ENCODE results near the gene POLR2C.

POLR2C gene

GRCh38 chr16:57462209-57462977, at the start of gene POLR2C:
Gene POLR2C (plus strand): TSS chr16:57462679. CDS start chr16:57462725, 46 bp downstream.
- H3K36me3 Mint-ChIP-seq: peaks cover 37% of the 10 kb centered on the region
- peak; percentile 96 for ATAC-seq

GRCh38 chr16:57413301-57413730, 49.2 kb upstream of the POLR2C start:
- peaks cover 90% of the 10 kb centered on the region for H3K4me1 Mint-ChIP-seq

More at GRCh38 chr16:57462209-57462977, at the start of gene POLR2C:
- H3K9me3 Mint-ChIP-seq: no peaks in the 10 kb centered on the region
- no peaks in the 10 kb centered on the region for H3K27me3 Mint-ChIP-seq
- peak within 1 kb of the TSS; percentile 96 for H3K27ac Mint-ChIP-seq
- peaks cover 21% of the 10 kb centered on the region for H3K4me1 Mint-ChIP-seq
- H3K4me3 Mint-ChIP-seq: peak within 1 kb of the TSS; percentile 100

GRCh38 chr16:57413733-57414132, 48.7 kb upstream of the POLR2C start:
- Mint-ChIP-seq H3K9me3 (no peaks in the 10 kb centered on the region), H3K4me1 (peaks cover 94% of the 10 kb centered on the region), H3K4me3 (peak overlapping the region; percentile 85), H3K36me3 (peaks cover 32% of the 10 kb centered on the region), H3K27ac (peak overlapping the region; percentile 89), H3K27me3 (no peaks in the 10 kb centered on the region)
- ATAC-seq: peak; percentile 60

More at GRCh38 chr16:57413301-57413730, 49.2 kb upstream of the POLR2C start:
- Mint-ChIP-seq H3K4me3 (peak overlapping the region; percentile 85), H3K36me3 (peaks cover 32% of the 10 kb centered on the region), H3K27me3 (no peaks in the 10 kb centered on the region), H3K9me3 (no peaks in the 10 kb centered on the region), H3K27ac (peak overlapping the region; percentile 89)
- ATAC-seq: peak; percentile 87

GRCh38 chr16:57416084-57416483, 46.4 kb upstream of the POLR2C start:
- Mint-ChIP-seq H3K27me3 (no peaks in the 10 kb centered on the region), H3K4me3 (peak overlapping the region; percentile 84), H3K9me3 (no peaks in the 10 kb centered on the region), H3K36me3 (peaks cover 32% of the 10 kb centered on the region), H3K4me1 (peaks cover 84% of the 10 kb centered on the region), H3K27ac (peak overlapping the region; percentile 89)
- no peak for ATAC-seq

- Mint-ChIP-seq H3K4me1 (peaks cover 58% of the 10 kb centered on the region), H3K4me3 (no peak overlapping the region), H3K27ac (peak overlapping the region; percentile 91), H3K27me3 (no peaks in the 10 kb centered on the region), H3K36me3 (peaks cover 24% of the 10 kb centered on the region), H3K9me3 (no peaks in the 10 kb centered on the region)
- ATAC-seq: no peak
Measured at GRCh38 chr16:57419506-57419905, 43.0 kb upstream of the POLR2C start.

GRCh38 chr16:57422026-57422944, 40.2 kb upstream of the POLR2C start:
- no peaks in the 10 kb centered on the region for H3K9me3 Mint-ChIP-seq
- H3K36me3 Mint-ChIP-seq: peaks cover 3% of the 10 kb centered on the region
- H3K27me3 Mint-ChIP-seq: no peaks in the 10 kb centered on the region
- H3K27ac Mint-ChIP-seq: no peak overlapping the region
- peaks cover 30% of the 10 kb centered on the region for H3K4me1 Mint-ChIP-seq
- peak; percentile 45 for ATAC-seq
- H3K4me3 Mint-ChIP-seq: no peak overlapping the region

GRCh38 chr16:57423152-57423551, 39.3 kb upstream of the POLR2C start:
- H3K4me3 Mint-ChIP-seq: no peak overlapping the region
- H3K4me1 Mint-ChIP-seq: peaks cover 22% of the 10 kb centered on the region
- no peak overlapping the region for H3K27ac Mint-ChIP-seq
- no peaks in the 10 kb centered on the region for H3K9me3 Mint-ChIP-seq
- ATAC-seq: no peak
- peaks cover 12% of the 10 kb centered on the region for H3K36me3 Mint-ChIP-seq
- H3K27me3 Mint-ChIP-seq: no peaks in the 10 kb centered on the region

- ATAC-seq: no peak
- no peaks in the 10 kb centered on the region for H3K9me3 Mint-ChIP-seq
- H3K4me1 Mint-ChIP-seq: peaks cover 8% of the 10 kb centered on the region
- no peak overlapping the region for H3K27ac Mint-ChIP-seq
- H3K36me3 Mint-ChIP-seq: peaks cover 25% of the 10 kb centered on the region
- H3K27me3 Mint-ChIP-seq: no peaks in the 10 kb centered on the region
- no peak overlapping the region for H3K4me3 Mint-ChIP-seq
Measured at GRCh38 chr16:57424583-57424982, 37.9 kb upstream of the POLR2C start.

- Mint-ChIP-seq H3K27ac (no peak overlapping the region), H3K9me3 (no peaks in the 10 kb centered on the region), H3K4me1 (peaks cover 6% of the 10 kb centered on the region), H3K36me3 (peaks cover 42% of the 10 kb centered on the region), H3K4me3 (no peak overlapping the region), H3K27me3 (no peaks in the 10 kb centered on the region)
- no peak for ATAC-seq
Measured at GRCh38 chr16:57426356-57426755, 36.1 kb upstream of the POLR2C start.

GRCh38 chr16:57427307-57427706, 35.2 kb upstream of the POLR2C start:
- Mint-ChIP-seq H3K27ac (no peak overlapping the region), H3K36me3 (peaks cover 47% of the 10 kb centered on the region), H3K4me1 (peaks cover 3% of the 10 kb centered on the region), H3K9me3 (no peaks in the 10 kb centered on the region), H3K4me3 (no peak overlapping the region), H3K27me3 (no peaks in the 10 kb centered on the region)
- no peak for ATAC-seq

GRCh38 chr16:57427824-57428223, 34.7 kb upstream of the POLR2C start:
- H3K27ac Mint-ChIP-seq: no peak overlapping the region
- H3K9me3 Mint-ChIP-seq: no peaks in the 10 kb centered on the region
- H3K4me3 Mint-ChIP-seq: no peak overlapping the region

GRCh38 chr16:57430955-57431354, 31.5 kb upstream of the POLR2C start:
- ATAC-seq: no peak

More at GRCh38 chr16:57427824-57428223, 34.7 kb upstream of the POLR2C start:
- H3K27me3 Mint-ChIP-seq: no peaks in the 10 kb centered on the region
- no peaks in the 10 kb centered on the region for H3K4me1 Mint-ChIP-seq
- H3K36me3 Mint-ChIP-seq: peaks cover 52% of the 10 kb centered on the region
- no peak for ATAC-seq

GRCh38 chr16:57432505-57432904, 30.0 kb upstream of the POLR2C start:
- Mint-ChIP-seq H3K36me3 (peaks cover 67% of the 10 kb centered on the region), H3K9me3 (no peaks in the 10 kb centered on the region), H3K4me1 (no peaks in the 10 kb centered on the region), H3K27ac (no peak overlapping the region), H3K27me3 (no peaks in the 10 kb centered on the region), H3K4me3 (no peak overlapping the region)
- ATAC-seq: no peak

More at GRCh38 chr16:57430955-57431354, 31.5 kb upstream of the POLR2C start:
- peaks cover 73% of the 10 kb centered on the region for H3K36me3 Mint-ChIP-seq
- no peak overlapping the region for H3K4me3 Mint-ChIP-seq
- H3K27me3 Mint-ChIP-seq: no peaks in the 10 kb centered on the region
- H3K4me1 Mint-ChIP-seq: no peaks in the 10 kb centered on the region
- H3K27ac Mint-ChIP-seq: no peak overlapping the region
- H3K9me3 Mint-ChIP-seq: no peaks in the 10 kb centered on the region

GRCh38 chr16:57432989-57433388, 29.5 kb upstream of the POLR2C start:
- no peak for ATAC-seq
- Mint-ChIP-seq H3K36me3 (peaks cover 63% of the 10 kb centered on the region), H3K4me1 (no peaks in the 10 kb centered on the region), H3K27me3 (no peaks in the 10 kb centered on the region), H3K27ac (no peak overlapping the region), H3K9me3 (no peaks in the 10 kb centered on the region), H3K4me3 (no peak overlapping the region)

GRCh38 chr16:57434003-57434402, 28.5 kb upstream of the POLR2C start:
- peaks cover 63% of the 10 kb centered on the region for H3K36me3 Mint-ChIP-seq
- H3K27ac Mint-ChIP-seq: no peak overlapping the region
- H3K9me3 Mint-ChIP-seq: no peaks in the 10 kb centered on the region
- peaks cover 4% of the 10 kb centered on the region for H3K4me1 Mint-ChIP-seq
- no peak for ATAC-seq
- H3K27me3 Mint-ChIP-seq: no peaks in the 10 kb centered on the region
- H3K4me3 Mint-ChIP-seq: no peak overlapping the region

Data from stimulated activated memory B cell treated with anti-CD40 and anti-IgM and Interleukin-4, amounts not matched to agents 10 μg/mL and 1 μg/mL and 100 μg/mL, for 72 hours (primary cell).